Measurements from ENCODE around the gene HDAC7. TPM values are rescaled to one million over a fixed set of nuclear protein-coding genes. Genes with fewer than 3 reads are reported as not detected.

Gene HDAC7
- total RNA-seq, 1 experiment from 2014 or later: 36.2 TPM

- H3K79me2 ChIP-seq (ENCODE audit: low read length): no peaks in the 10 kb centered on the region
- H3K36me3 ChIP-seq (ENCODE audit: insufficient read depth, low read length): no peaks in the 10 kb centered on the region
- peak overlapping the region; percentile 2; the same call in 1 of the 2 replicates for H3K4me3 ChIP-seq (ENCODE audit: low read length)
- no peaks in the 10 kb centered on the region for H3K9me2 ChIP-seq (replicated peaks; ENCODE audit: insufficient read depth, low read length)
- H4K20me1 ChIP-seq (ENCODE audit: insufficient read depth, low read depth, low read length): no peaks in the 10 kb centered on the region
- H3K4me1 ChIP-seq (ENCODE audit: low read length): peaks cover 30% of the 10 kb centered on the region
- H3K4me2 ChIP-seq (ENCODE audit: low read depth, low read length, poor library complexity, severe bottlenecking): peak overlapping the region; percentile 53
- H3K27me3 ChIP-seq (ENCODE audit: low read length): no peaks in the 10 kb centered on the region
- no peak overlapping the region for H3K27ac ChIP-seq (ENCODE audit: low read length)
- peak; percentile 87 for DNase-seq
- H3K9ac ChIP-seq (ENCODE audit: low read length): peak overlapping the region; percentile 30
- no peaks in the 10 kb centered on the region for H3K9me3 ChIP-seq (ENCODE audit: low read length)
- peak overlapping the region; percentile 29; the same call in 1 of the 2 replicates for H2AFZ ChIP-seq (ENCODE audit: low read length)
Measured at GRCh38 chr12:47753021-47754001, 66.4 kb downstream of the HDAC7 start.

GRCh38 chr12:47752552-47752951 lies 67.2 kb downstream of the HDAC7 start:
- Histone ChIP-seq H3K9me3 (ENCODE audit: low read length) (no peaks in the 10 kb centered on the region), H3K9ac (ENCODE audit: low read length) (no peak overlapping the region), H3K9me2 (replicated peaks; ENCODE audit: insufficient read depth, low read length) (no peaks in the 10 kb centered on the region), H3K4me3 (ENCODE audit: low read length) (no peak overlapping the region), H3K27ac (ENCODE audit: low read length) (no peak overlapping the region), H3K4me2 (ENCODE audit: low read depth, low read length, poor library complexity, severe bottlenecking) (no peak overlapping the region), H3K4me1 (ENCODE audit: low read length) (peaks cover 29% of the 10 kb centered on the region), H3K36me3 (ENCODE audit: insufficient read depth, low read length) (no peaks in the 10 kb centered on the region), H3K79me2 (ENCODE audit: low read length) (no peaks in the 10 kb centered on the region), H2AFZ (ENCODE audit: low read length) (no peak overlapping the region), H4K20me1 (ENCODE audit: insufficient read depth, low read depth, low read length) (no peaks in the 10 kb centered on the region), H3K27me3 (ENCODE audit: low read length) (no peaks in the 10 kb centered on the region)
- no peak for DNase-seq

- no peak overlapping the region for H2AFZ ChIP-seq (ENCODE audit: low read length)
- H3K4me1 ChIP-seq (ENCODE audit: low read length): peaks cover 33% of the 10 kb centered on the region
- no peaks in the 10 kb centered on the region for H3K9me2 ChIP-seq (replicated peaks; ENCODE audit: insufficient read depth, low read length)
- H3K9ac ChIP-seq (ENCODE audit: low read length): no peak overlapping the region
- no peak overlapping the region for H3K27ac ChIP-seq (ENCODE audit: low read length)
- no peaks in the 10 kb centered on the region for H3K36me3 ChIP-seq (ENCODE audit: insufficient read depth, low read length)
- no peak overlapping the region for H3K4me3 ChIP-seq (ENCODE audit: low read length)
- H4K20me1 ChIP-seq (ENCODE audit: insufficient read depth, low read depth, low read length): no peaks in the 10 kb centered on the region
- no peaks in the 10 kb centered on the region for H3K9me3 ChIP-seq (ENCODE audit: low read length)
- no peaks in the 10 kb centered on the region for H3K79me2 ChIP-seq (ENCODE audit: low read length)
- no peaks in the 10 kb centered on the region for H3K27me3 ChIP-seq (ENCODE audit: low read length)
- no peak for DNase-seq
- no peak overlapping the region for H3K4me2 ChIP-seq (ENCODE audit: low read depth, low read length, poor library complexity, severe bottlenecking)
Measured at GRCh38 chr12:47752121-47752520, 67.6 kb downstream of the HDAC7 start.

GRCh38 chr12:47751561-47751960 lies 68.1 kb downstream of the HDAC7 start:
- Histone ChIP-seq H3K4me2 (ENCODE audit: low read depth, low read length, poor library complexity, severe bottlenecking) (no peak overlapping the region), H3K9me2 (replicated peaks; ENCODE audit: insufficient read depth, low read length) (no peaks in the 10 kb centered on the region), H4K20me1 (ENCODE audit: insufficient read depth, low read depth, low read length) (no peaks in the 10 kb centered on the region), H3K27ac (ENCODE audit: low read length) (no peak overlapping the region), H3K4me3 (ENCODE audit: low read length) (no peak overlapping the region), H2AFZ (ENCODE audit: low read length) (no peak overlapping the region), H3K36me3 (ENCODE audit: insufficient read depth, low read length) (no peaks in the 10 kb centered on the region), H3K4me1 (ENCODE audit: low read length) (peaks cover 38% of the 10 kb centered on the region), H3K9me3 (ENCODE audit: low read length) (no peaks in the 10 kb centered on the region), H3K27me3 (ENCODE audit: low read length) (no peaks in the 10 kb centered on the region), H3K9ac (ENCODE audit: low read length) (no peak overlapping the region), H3K79me2 (ENCODE audit: low read length) (no peaks in the 10 kb centered on the region)
- DNase-seq: no peak

GRCh38 chr12:47750916-47751470 lies 68.7 kb downstream of the HDAC7 start:
- no peak overlapping the region for H3K9ac ChIP-seq (ENCODE audit: low read length)
- H3K79me2 ChIP-seq (ENCODE audit: low read length): no peaks in the 10 kb centered on the region
- no peak overlapping the region for H3K4me2 ChIP-seq (ENCODE audit: low read depth, low read length, poor library complexity, severe bottlenecking)
- no peaks in the 10 kb centered on the region for H3K36me3 ChIP-seq (ENCODE audit: insufficient read depth, low read length)
- no peaks in the 10 kb centered on the region for H3K27me3 ChIP-seq (ENCODE audit: low read length)
- no peaks in the 10 kb centered on the region for H3K9me2 ChIP-seq (replicated peaks; ENCODE audit: insufficient read depth, low read length)
- H3K27ac ChIP-seq (ENCODE audit: low read length): no peak overlapping the region
- DNase-seq: no peak
- H2AFZ ChIP-seq (ENCODE audit: low read length): no peak overlapping the region
- no peaks in the 10 kb centered on the region for H4K20me1 ChIP-seq (ENCODE audit: insufficient read depth, low read depth, low read length)
- H3K4me1 ChIP-seq (ENCODE audit: low read length): peaks cover 42% of the 10 kb centered on the region
- no peak overlapping the region for H3K4me3 ChIP-seq (ENCODE audit: low read length)
- no peaks in the 10 kb centered on the region for H3K9me3 ChIP-seq (ENCODE audit: low read length)

- H3K79me2 ChIP-seq (ENCODE audit: low read length): no peaks in the 10 kb centered on the region
- no peaks in the 10 kb centered on the region for H3K9me2 ChIP-seq (replicated peaks; ENCODE audit: insufficient read depth, low read length)
- H3K4me2 ChIP-seq (ENCODE audit: low read depth, low read length, poor library complexity, severe bottlenecking): no peak overlapping the region
- H3K9ac ChIP-seq (ENCODE audit: low read length): no peak overlapping the region
- H3K36me3 ChIP-seq (ENCODE audit: insufficient read depth, low read length): no peaks in the 10 kb centered on the region
- H3K4me1 ChIP-seq (ENCODE audit: low read length): peaks cover 39% of the 10 kb centered on the region
- no peak overlapping the region for H2AFZ ChIP-seq (ENCODE audit: low read length)
- H3K9me3 ChIP-seq (ENCODE audit: low read length): no peaks in the 10 kb centered on the region
- H3K4me3 ChIP-seq (ENCODE audit: low read length): no peak overlapping the region
- H3K27me3 ChIP-seq (ENCODE audit: low read length): no peaks in the 10 kb centered on the region
- no peaks in the 10 kb centered on the region for H4K20me1 ChIP-seq (ENCODE audit: insufficient read depth, low read depth, low read length)
- no peak for DNase-seq
- no peak overlapping the region for H3K27ac ChIP-seq (ENCODE audit: low read length)
Measured at GRCh38 chr12:47750229-47750798, 69.4 kb downstream of the HDAC7 start.

- no peak for DNase-seq
- Histone ChIP-seq H3K36me3 (ENCODE audit: insufficient read depth, low read length) (no peaks in the 10 kb centered on the region), H3K4me3 (ENCODE audit: low read length) (no peak overlapping the region), H3K4me1 (ENCODE audit: low read length) (peaks cover 25% of the 10 kb centered on the region), H3K4me2 (ENCODE audit: low read depth, low read length, poor library complexity, severe bottlenecking) (no peak overlapping the region), H2AFZ (ENCODE audit: low read length) (no peak overlapping the region), H3K27me3 (ENCODE audit: low read length) (no peaks in the 10 kb centered on the region), H3K9ac (ENCODE audit: low read length) (no peak overlapping the region), H3K79me2 (ENCODE audit: low read length) (no peaks in the 10 kb centered on the region), H3K27ac (ENCODE audit: low read length) (no peak overlapping the region), H4K20me1 (ENCODE audit: insufficient read depth, low read depth, low read length) (no peaks in the 10 kb centered on the region), H3K9me2 (replicated peaks; ENCODE audit: insufficient read depth, low read length) (no peaks in the 10 kb centered on the region), H3K9me3 (ENCODE audit: low read length) (no peaks in the 10 kb centered on the region)
Measured at GRCh38 chr12:47748899-47749298, 70.8 kb downstream of the HDAC7 start.

- peaks cover 25% of the 10 kb centered on the region for H3K4me1 ChIP-seq (ENCODE audit: low read length)
- no peaks in the 10 kb centered on the region for H3K36me3 ChIP-seq (ENCODE audit: insufficient read depth, low read length)
- no peak overlapping the region for H3K4me3 ChIP-seq (ENCODE audit: low read length)
- no peak overlapping the region for H2AFZ ChIP-seq (ENCODE audit: low read length)
- no peak for DNase-seq
- H3K9me3 ChIP-seq (ENCODE audit: low read length): no peaks in the 10 kb centered on the region
- H4K20me1 ChIP-seq (ENCODE audit: insufficient read depth, low read depth, low read length): no peaks in the 10 kb centered on the region
- no peaks in the 10 kb centered on the region for H3K9me2 ChIP-seq (replicated peaks; ENCODE audit: insufficient read depth, low read length)
- no peaks in the 10 kb centered on the region for H3K79me2 ChIP-seq (ENCODE audit: low read length)
- H3K9ac ChIP-seq (ENCODE audit: low read length): no peak overlapping the region
- no peak overlapping the region for H3K27ac ChIP-seq (ENCODE audit: low read length)
- no peaks in the 10 kb centered on the region for H3K27me3 ChIP-seq (ENCODE audit: low read length)
- no peak overlapping the region for H3K4me2 ChIP-seq (ENCODE audit: low read depth, low read length, poor library complexity, severe bottlenecking)
Measured at GRCh38 chr12:47748507-47748828, 71.2 kb downstream of the HDAC7 start.

Data from Karpas-422 (cell line).